ENCODE results near the gene GRID2. TPM values are rescaled to one million over a fixed set of nuclear protein-coding genes. Genes with fewer than 3 reads are reported as not detected.

Gene GRID2
- total RNA-seq, 1 experiment from 2014 or later = not detected

GRCh38 chr4:93813092-93813491 lies 1509.3 kb downstream of the GRID2 start:
- Mint-ChIP-seq H3K27ac (ENCODE audit: unreplicated experiment) (no peak overlapping the region), H3K27me3 (ENCODE audit: insufficient read depth, unreplicated experiment) (peaks cover 10% of the 10 kb centered on the region), H3K4me1 (ENCODE audit: low read depth, unreplicated experiment) (no peaks in the 10 kb centered on the region), H3K36me3 (ENCODE audit: insufficient read depth, unreplicated experiment) (no peaks in the 10 kb centered on the region), H3K4me3 (ENCODE audit: unreplicated experiment) (no peak overlapping the region), H3K9me3 (ENCODE audit: unreplicated experiment) (no peaks in the 10 kb centered on the region)
- H3K36me3 ChIP-seq (ENCODE audit: control insufficient read depth, insufficient read depth, low read length) = no peaks in the 10 kb centered on the region
- intact Hi-C loops (cut with micrococcal nuclease; ENCODE audit: unreplicated experiment) = no loop called here
- TF ChIP-seq CTCF (IDR thresholded peaks at IDR 0.05; ENCODE audit: insufficient read depth in 1 of 2, low read depth in 1 of 2, low read length in 1 of 2, severe bottlenecking in 1 of 2, unreplicated experiment in 1 of 2) = no peak
- ChIA-PET CTCF (no interaction called here), POLR2A (no interaction called here)
- H3K9me3 ChIP-seq = no peaks in the 10 kb centered on the region
- BruUV-seq (replicated peaks) = no TSS peak
- no peak for DNase-seq
- H3K4me3 ChIP-seq (ENCODE audit: low read depth, low read length) = no peak overlapping the region
- H3K27me3 ChIP-seq (replicated peaks; ENCODE audit: control insufficient read depth, insufficient read depth, low read length) = no peaks in the 10 kb centered on the region
- no peaks in the 10 kb centered on the region for H3K4me1 ChIP-seq

GRCh38 chr4:93814141-93814540 lies 1510.4 kb downstream of the GRID2 start:
- no peaks in the 10 kb centered on the region for H3K9me3 ChIP-seq
- no peak overlapping the region for H3K4me3 ChIP-seq (ENCODE audit: low read depth, low read length)
- TF ChIP-seq CTCF (IDR thresholded peaks at IDR 0.05; ENCODE audit: insufficient read depth in 1 of 2, low read depth in 1 of 2, low read length in 1 of 2, severe bottlenecking in 1 of 2, unreplicated experiment in 1 of 2) = no peak
- Mint-ChIP-seq H3K27me3 (ENCODE audit: insufficient read depth, unreplicated experiment) (peaks cover 11% of the 10 kb centered on the region), H3K9me3 (ENCODE audit: unreplicated experiment) (no peaks in the 10 kb centered on the region), H3K4me3 (ENCODE audit: unreplicated experiment) (no peak overlapping the region), H3K4me1 (ENCODE audit: low read depth, unreplicated experiment) (no peaks in the 10 kb centered on the region), H3K27ac (ENCODE audit: unreplicated experiment) (no peak overlapping the region), H3K36me3 (ENCODE audit: insufficient read depth, unreplicated experiment) (no peaks in the 10 kb centered on the region)
- H3K4me1 ChIP-seq = no peaks in the 10 kb centered on the region
- H3K27me3 ChIP-seq (replicated peaks; ENCODE audit: control insufficient read depth, insufficient read depth, low read length) = no peaks in the 10 kb centered on the region
- DNase-seq = no peak
- ChIA-PET CTCF (no interaction called here), POLR2A (no interaction called here)
- no peaks in the 10 kb centered on the region for H3K36me3 ChIP-seq (ENCODE audit: control insufficient read depth, insufficient read depth, low read length)
- no TSS peak for BruUV-seq (replicated peaks)
- intact Hi-C loops (cut with micrococcal nuclease; ENCODE audit: unreplicated experiment) = no loop called here

GRCh38 chr4:93814722-93815121 lies 1511.0 kb downstream of the GRID2 start:
- no peaks in the 10 kb centered on the region for H3K36me3 ChIP-seq (ENCODE audit: control insufficient read depth, insufficient read depth, low read length)
- CTCF ChIA-PET = no interaction called here
- H3K9me3 Mint-ChIP-seq (ENCODE audit: unreplicated experiment) = no peaks in the 10 kb centered on the region
- POLR2A ChIA-PET = no interaction called here
- no peaks in the 10 kb centered on the region for H3K4me1 Mint-ChIP-seq (ENCODE audit: low read depth, unreplicated experiment)
- H3K36me3 Mint-ChIP-seq (ENCODE audit: insufficient read depth, unreplicated experiment) = no peaks in the 10 kb centered on the region
- peaks cover 11% of the 10 kb centered on the region for H3K27me3 Mint-ChIP-seq (ENCODE audit: insufficient read depth, unreplicated experiment)
- H3K4me3 ChIP-seq (ENCODE audit: low read depth, low read length) = no peak overlapping the region
- no peak overlapping the region for H3K4me3 Mint-ChIP-seq (ENCODE audit: unreplicated experiment)
- no peak for DNase-seq
- H3K27me3 ChIP-seq (replicated peaks; ENCODE audit: control insufficient read depth, insufficient read depth, low read length) = no peaks in the 10 kb centered on the region
- no peak for TF ChIP-seq CTCF (IDR thresholded peaks at IDR 0.05; ENCODE audit: insufficient read depth in 1 of 2, low read depth in 1 of 2, low read length in 1 of 2, severe bottlenecking in 1 of 2, unreplicated experiment in 1 of 2)
- intact Hi-C loops (cut with micrococcal nuclease; ENCODE audit: unreplicated experiment) = no loop called here
- no TSS peak for BruUV-seq (replicated peaks)
- H3K4me1 ChIP-seq = no peaks in the 10 kb centered on the region
- H3K9me3 ChIP-seq = no peaks in the 10 kb centered on the region
- H3K27ac Mint-ChIP-seq (ENCODE audit: unreplicated experiment) = no peak overlapping the region
